SH-SY5Y (cell line): ENCODE measurements around the gene HDAC6.

Experiments
- GATA2 ChIP-seq: IDR thresholded peaks from 2 replicates; pipeline ENCODE4 v1.6.1; 2011; ENCODE audit warnings: mild to moderate bottlenecking, low read depth, low read length
- GATA3 ChIP-seq: IDR thresholded peaks from 2 replicates; pipeline ENCODE4 v1.6.1; 2011; ENCODE audit warnings: low read depth, mild to moderate bottlenecking, low read length, moderate library complexity

The HDAC6 gene

DNA sequence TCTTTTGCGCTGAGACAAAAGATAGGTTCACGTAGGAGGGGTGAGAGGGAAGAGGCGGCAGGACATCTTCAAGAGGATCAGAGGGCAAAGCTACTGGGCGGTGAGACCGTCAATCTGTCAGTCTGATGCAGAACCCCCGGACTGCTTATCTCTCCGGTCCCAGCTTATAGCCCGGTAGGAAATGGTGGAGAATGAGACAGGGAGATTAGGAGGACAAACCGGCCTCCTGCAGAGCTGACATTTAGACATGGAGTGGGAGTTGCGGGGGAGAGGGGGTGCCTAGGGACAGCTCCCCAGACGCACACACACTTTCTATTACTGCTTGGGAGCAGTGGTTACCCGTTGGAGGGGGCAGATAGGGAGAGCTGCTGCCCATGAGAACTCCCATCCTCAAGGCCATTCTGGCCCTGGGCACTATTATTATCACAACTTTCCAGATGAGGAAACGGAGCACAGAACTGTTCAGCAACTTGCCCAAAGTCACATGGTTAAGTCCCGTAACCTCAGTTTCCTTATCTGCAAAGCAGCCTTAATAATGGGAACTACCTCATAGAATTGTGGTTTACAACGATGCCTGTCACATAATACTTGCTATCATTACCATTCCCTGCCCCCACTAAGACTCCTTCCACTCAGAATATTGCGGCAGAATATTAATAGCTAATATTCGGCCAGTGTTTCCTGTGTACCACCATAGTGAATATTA lies 1.1 kb upstream of the HDAC6 start:
- TF ChIP-seq GATA3 = no peak
- no peak for TF ChIP-seq GATA2

DNA sequence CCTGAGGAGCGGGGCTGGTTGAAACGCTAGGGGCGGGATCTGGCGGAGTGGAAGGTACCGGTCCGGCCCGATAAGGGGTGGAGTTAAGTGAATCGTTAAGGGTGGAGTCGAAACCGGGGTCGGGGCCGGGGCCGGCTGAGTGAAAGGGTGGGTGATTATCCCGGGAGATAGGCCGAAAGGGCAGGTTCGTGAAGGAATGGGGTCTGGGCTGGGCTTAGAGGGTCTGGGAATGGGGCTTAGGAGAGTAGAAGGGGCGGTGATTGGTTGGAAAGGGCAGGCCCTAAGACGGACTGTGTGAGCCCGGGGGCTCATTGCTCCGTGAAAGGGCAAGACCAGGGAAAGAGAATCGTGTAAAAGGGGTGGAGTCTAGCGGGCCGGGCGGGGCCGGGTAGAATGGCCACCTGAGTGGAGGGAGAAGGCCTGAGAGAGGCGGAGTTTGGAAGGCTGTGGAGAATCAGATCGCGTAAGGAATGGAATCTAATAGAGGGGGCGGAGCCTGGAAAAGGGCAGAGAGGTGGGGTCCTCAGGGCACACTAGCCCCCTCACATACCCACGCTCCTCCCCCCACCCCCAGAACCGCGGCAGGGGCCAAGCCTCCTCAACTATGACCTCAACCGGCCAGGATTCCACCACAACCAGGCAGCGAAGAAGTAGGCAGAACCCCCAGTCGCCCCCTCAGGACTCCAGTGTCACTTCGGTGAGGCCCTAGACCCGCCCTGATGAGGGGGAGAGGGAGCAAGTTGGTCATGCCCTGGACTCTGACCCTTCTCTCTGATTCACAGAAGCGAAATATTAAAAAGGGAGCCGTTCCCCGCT lies 430 bp downstream of the HDAC6 start:
- TF ChIP-seq GATA3 = no peak
- TF ChIP-seq GATA2 = no peak

DNA sequence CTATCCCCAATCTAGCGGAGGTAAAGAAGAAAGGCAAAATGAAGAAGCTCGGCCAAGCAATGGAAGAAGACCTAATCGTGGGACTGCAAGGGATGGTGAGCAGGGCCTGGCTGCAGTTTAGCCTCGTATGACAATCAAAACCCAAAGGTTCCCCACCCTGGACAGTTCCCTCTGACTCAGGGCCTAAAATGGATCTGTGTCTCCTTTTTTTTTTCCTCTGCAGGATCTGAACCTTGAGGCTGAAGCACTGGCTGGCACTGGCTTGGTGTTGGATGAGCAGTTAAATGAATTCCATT lies 986 bp downstream of the HDAC6 start:
- no peak for TF ChIP-seq GATA3
- TF ChIP-seq GATA2 = no peak

DNA sequence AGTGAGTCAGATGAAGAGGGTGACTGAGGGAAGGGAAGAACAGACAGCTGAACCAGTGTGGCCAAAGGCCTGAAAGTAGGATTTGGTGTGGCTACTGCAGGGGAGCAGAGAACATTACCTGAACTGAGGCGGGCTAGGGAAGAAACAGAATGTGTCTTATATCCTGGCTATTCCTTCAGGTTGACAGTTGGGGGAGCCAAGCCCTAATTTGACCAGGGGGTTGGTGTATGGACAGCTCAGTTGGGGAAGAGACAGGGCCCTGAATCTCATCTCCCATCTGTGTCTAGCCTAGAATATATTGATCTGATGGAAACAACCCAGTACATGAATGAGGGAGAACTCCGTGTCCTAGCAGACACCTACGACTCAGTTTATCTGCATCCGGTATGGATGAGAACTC lies 4.2 kb downstream of the HDAC6 start:
- TF ChIP-seq GATA3 = no peak
- no peak for TF ChIP-seq GATA2

DNA sequence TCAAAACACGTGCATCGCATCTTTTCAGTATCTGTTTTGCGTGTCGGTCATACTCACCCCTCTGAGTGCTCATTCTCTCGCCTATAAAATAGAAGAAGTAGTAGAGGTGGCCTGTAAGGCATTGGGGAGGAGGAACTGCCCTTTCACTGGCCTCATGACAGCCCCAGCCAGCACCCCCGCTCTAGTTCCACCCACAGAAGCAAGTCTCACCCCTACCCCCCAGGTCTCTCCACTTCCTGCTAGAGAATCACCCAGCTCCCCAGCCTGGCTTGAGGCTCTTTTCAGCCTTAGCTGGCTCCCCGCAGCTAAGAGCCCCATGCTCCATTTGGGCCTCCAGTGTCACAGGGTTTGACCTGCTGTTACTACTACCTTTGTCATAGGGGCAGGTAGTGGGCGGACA lies 11.8 kb downstream of the HDAC6 start:
- TF ChIP-seq GATA2 (no peak), GATA3 (no peak)

DNA sequence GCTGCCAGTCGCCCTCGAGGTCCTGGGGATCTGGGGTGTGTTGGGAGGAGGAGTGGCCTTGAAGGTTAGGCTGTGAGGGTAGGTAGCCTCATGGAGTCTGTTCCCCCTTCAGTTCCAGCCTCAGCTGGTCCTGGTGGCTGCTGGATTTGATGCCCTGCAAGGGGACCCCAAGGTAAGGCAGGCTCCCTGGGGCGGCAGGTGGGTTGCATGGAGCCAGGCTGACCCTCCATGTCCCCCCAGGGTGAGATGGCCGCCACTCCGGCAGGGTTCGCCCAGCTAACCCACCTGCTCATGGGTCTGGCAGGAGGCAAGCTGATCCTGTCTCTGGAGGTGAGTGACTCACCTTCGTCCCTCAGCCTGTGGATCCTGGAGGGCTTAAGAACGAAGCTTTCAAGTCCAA lies 12.9 kb downstream of the HDAC6 start:
- TF ChIP-seq GATA3 = no peak
- no peak for TF ChIP-seq GATA2

DNA sequence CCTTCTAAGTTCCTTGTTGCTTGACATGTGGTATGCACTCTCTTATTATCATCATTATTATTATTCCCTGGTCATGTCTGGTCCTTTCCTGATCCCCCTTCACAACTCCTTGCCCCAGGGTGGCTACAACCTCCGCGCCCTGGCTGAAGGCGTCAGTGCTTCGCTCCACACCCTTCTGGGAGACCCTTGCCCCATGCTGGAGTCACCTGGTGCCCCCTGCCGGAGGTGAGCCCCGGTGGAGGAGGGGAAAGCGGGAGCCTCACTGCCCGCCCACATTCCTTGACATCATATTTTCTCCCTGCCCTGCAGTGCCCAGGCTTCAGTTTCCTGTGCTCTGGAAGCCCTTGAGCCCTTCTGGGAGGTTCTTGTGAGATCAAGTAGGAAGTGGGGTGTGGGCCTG lies 13.4 kb downstream of the HDAC6 start:
- TF ChIP-seq GATA3 = no peak
- no peak for TF ChIP-seq GATA2

DNA sequence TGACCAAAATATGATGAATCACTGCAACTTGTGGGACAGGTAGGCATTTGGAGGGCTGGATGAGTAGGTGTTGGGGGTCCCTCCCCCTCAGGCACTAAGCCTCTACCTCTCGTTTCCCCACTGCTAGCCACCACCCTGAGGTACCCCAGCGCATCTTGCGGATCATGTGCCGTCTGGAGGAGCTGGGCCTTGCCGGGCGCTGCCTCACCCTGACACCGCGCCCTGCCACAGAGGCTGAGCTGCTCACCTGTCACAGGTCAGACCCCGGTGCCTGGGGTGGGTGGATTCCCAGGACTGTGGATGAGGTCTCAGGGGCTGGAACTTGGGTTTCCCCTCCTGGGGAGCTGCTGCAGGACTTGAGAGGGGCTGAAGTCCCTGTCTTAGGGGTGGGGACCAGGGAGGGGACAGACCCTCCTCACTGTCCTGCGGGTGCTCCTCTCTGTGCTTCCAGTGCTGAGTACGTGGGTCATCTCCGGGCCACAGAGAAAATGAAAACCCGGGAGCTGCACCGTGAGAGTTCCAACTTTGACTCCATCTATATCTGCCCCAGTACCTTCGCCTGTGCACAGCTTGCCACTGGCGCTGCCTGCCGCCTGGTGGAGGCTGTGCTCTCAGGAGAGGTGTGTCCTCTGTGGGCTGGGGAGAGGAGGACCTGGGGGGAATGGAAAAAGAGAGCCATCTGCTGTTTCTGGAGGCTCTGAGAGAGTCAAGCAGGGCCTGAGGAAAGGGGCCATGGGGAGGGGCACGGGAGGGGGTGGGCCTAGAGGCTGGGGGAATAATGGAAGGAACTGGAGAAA lies 14.3 kb downstream of the HDAC6 start:
- TF ChIP-seq GATA3 (no peak), GATA2 (no peak)

DNA sequence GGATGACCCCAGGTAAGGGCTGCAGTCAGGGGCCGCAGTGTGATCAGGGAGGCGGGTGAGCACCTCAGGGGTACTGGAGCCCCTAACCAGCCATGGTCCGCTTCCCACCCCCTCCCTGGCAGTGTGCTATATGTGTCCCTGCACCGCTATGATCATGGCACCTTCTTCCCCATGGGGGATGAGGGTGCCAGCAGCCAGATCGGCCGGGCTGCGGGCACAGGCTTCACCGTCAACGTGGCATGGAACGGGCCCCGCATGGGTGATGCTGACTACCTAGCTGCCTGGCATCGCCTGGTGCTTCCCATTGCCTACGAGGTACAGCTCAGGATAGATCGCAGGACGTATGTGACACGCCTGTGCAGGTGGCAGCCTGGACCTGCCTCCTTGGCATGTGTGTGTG lies 16.2 kb downstream of the HDAC6 start:
- TF ChIP-seq GATA3 (no peak), GATA2 (no peak)

DNA sequence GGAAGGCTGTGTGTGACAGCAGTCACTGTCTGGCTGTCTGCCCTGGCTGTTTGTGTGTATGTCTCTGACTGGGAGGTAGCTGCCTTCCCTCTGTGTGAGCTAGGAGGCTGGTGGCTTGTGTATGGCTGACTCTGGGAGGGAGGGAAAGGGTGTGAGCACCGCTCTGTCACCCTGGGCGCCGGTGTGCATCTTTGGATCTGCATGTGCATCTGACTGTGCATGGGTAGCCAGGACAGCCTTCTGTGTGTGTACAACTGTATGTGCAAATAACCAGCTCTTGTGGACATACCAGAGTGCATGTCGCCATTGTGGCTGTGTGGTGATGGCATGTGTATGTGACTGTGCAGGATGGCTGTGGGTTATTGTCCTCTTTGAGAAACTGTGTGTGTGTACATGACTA lies 17.0 kb downstream of the HDAC6 start:
- TF ChIP-seq GATA2 = no peak
- no peak for TF ChIP-seq GATA3

DNA sequence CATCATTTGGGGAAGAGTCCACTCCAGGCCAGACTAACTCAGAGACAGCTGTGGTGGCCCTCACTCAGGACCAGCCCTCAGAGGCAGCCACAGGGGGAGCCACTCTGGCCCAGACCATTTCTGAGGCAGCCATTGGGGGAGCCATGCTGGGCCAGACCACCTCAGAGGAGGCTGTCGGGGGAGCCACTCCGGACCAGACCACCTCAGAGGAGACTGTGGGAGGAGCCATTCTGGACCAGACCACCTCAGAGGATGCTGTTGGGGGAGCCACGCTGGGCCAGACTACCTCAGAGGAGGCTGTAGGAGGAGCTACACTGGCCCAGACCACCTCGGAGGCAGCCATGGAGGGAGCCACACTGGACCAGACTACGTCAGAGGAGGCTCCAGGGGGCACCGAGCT lies 21.2 kb downstream of the HDAC6 start:
- no peak for TF ChIP-seq GATA3
- TF ChIP-seq GATA2 = no peak

DNA sequence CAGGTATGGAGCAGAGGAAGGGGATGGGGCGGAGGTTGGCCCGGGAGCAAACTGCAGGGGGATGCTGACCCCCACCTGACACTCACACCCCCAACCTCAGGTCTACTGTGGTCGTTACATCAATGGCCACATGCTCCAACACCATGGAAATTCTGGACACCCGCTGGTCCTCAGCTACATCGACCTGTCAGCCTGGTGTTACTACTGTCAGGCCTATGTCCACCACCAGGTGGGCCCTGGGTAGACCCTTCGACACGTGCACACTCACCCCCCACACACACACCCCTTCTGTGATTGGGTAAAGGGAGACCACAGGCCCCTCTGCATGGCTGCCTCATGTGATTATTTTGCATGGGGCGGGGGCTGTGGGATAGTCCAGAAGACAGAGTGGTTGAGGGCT lies 22.2 kb downstream of the HDAC6 start:
- TF ChIP-seq GATA3 = no peak
- TF ChIP-seq GATA2 = no peak

DNA sequence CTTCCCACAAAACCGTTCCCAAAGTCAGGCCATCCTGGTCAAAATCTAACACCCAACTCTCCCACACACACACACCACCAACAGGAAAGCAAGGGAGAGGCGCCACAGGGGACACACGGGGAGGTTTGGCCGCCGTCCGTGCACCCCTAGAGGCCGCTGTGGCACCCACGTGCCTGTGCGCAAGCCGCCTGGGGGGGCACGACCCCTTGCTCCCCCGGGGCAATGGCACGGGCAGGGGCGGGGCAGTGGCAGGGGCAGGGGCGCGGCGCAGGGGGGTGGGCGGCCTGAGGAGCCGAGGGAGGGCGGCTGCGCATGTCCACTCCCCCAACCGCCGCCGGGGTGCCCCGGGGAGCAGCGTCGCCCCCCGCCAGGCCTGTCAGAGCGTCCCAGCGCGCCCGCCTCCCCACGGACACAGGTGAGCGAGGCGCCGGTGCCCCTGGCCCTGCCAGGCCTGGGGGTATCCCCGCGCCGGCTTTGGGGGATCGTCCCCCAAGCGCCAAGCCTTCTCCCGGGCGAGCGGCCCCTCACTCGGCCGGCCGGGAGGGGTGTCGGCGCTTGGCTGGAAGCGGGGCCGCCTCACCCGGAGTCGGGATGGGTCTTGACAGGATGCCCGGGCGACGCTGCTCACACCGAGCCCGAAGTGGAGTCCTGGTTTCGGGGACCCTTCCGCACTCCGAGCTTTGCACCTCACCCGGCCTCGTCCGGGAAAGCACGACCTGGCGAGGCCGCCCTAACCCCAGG lies 24.4 kb downstream of the HDAC6 start, which contains the start of gene ERAS:
ERAS (plus strand) TSS at position 379 of the 741 bp plus-strand sequence. CDS start 2,611 bp downstream, outside the sequence.
- TF ChIP-seq GATA3 (no peak), GATA2 (no peak)

DNA sequence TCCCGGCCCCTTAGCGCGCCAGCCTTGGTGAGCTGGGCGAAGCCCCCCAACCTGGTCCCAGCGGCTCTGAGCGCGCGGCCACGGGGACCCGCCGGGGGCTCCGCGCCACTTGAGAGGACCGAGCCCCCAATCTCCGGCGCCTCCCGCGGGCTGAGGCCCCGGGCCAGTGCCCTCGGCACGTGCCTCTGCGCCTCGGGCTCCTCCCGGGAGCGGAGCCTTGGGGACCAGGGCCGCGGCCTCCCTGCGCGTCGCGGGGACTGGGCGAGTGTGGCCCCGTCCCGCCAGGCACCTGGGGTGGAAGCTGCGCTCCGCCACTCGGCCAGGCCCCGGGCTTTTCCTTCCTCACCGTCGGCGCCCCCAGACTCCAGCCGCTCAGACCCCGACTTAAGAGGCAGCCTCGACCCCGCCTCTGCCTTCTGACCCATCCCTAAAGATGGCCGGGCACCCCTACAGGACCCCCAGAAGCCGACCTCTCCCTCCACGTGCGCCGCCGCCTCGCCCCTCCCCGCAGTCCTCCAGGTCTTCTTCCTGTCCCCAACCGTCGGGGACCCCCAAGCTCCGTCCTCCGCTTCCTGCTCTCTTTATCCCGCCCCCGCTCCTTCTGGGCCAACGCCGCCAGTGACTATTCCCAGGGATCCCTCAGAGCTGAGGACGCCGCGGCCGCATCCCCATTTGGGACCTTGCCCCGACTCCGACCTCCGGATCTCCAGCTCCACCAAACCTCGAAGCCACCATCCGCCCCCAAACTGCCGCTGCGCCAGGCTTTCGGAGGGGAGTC lies 25.2 kb downstream of the HDAC6 start:
- TF ChIP-seq GATA3 = no peak
- no peak for TF ChIP-seq GATA2
